WTC11 (cell line): Measurements from ENCODE around the gene ARG2.

Source experiments
- SMAD3 ChIP-seq: sonication (generic); formaldehyde crosslinking; IDR thresholded peaks from 2 replicates; pipeline ENCODE4 v1.8.0; 2022; ENCODE audit warnings: missing genetic modification reagents, mild to moderate bottlenecking, borderline replicate concordance
- SP1 ChIP-seq: sonication (generic); formaldehyde crosslinking; conservative IDR thresholded peaks from 2 replicates; pipeline ENCODE4 v1.8.1; 2022; ENCODE audit warnings: missing genetic modification reagents
- ZNF219 ChIP-seq: sonication (generic); formaldehyde crosslinking; IDR thresholded peaks from 2 replicates; pipeline ENCODE4 v1.8.0; 2023; ENCODE audit warnings: missing genetic modification reagents, mild to moderate bottlenecking, borderline replicate concordance
- TF ChIP-seq, protein P1 (sequence below): fragments of 200-600 bp; IDR thresholded peaks from 2 replicates; pipeline ENCODE4 v1.8.0; 2022; ENCODE audit warnings: antibody characterized with exemption
- TF ChIP-seq, protein P2 (sequence below): sonication (generic); formaldehyde crosslinking; IDR thresholded peaks from 2 replicates; pipeline ENCODE4 v1.8.1; 2023; ENCODE audit warnings: mild to moderate bottlenecking, missing genetic modification reagents
- TF ChIP-seq, protein P3 (sequence below): sonication (generic); formaldehyde crosslinking; IDR thresholded peaks from 2 replicates; pipeline ENCODE4 v1.8.0; 2023; ENCODE audit warnings: missing genetic modification reagents, mild to moderate bottlenecking, borderline replicate concordance

DNA sequence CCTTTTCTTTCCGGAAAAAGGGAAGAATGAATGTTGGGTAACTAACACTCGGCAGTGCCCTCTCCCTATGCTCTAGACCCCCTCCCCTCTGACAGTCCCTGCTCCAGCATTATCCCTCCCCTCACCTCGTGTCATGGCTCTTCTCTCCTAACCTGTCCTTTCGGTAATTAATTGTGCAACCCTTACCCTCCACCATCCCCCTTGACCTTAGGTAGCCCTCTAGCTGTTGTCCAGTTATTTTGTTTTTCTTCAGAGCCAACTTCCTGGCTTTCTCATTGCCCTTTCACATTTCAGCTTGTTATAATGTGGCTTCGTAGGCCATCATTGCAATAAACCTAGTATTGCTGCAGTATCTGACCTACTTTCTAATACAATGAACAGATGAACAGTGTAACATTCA lies 11.2 kb downstream of the ARG2 start:
- TF ChIP-seq, protein P1, sequence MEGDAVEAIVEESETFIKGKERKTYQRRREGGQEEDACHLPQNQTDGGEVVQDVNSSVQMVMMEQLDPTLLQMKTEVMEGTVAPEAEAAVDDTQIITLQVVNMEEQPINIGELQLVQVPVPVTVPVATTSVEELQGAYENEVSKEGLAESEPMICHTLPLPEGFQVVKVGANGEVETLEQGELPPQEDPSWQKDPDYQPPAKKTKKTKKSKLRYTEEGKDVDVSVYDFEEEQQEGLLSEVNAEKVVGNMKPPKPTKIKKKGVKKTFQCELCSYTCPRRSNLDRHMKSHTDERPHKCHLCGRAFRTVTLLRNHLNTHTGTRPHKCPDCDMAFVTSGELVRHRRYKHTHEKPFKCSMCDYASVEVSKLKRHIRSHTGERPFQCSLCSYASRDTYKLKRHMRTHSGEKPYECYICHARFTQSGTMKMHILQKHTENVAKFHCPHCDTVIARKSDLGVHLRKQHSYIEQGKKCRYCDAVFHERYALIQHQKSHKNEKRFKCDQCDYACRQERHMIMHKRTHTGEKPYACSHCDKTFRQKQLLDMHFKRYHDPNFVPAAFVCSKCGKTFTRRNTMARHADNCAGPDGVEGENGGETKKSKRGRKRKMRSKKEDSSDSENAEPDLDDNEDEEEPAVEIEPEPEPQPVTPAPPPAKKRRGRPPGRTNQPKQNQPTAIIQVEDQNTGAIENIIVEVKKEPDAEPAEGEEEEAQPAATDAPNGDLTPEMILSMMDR, result no peak
- TF ChIP-seq, protein P2, sequence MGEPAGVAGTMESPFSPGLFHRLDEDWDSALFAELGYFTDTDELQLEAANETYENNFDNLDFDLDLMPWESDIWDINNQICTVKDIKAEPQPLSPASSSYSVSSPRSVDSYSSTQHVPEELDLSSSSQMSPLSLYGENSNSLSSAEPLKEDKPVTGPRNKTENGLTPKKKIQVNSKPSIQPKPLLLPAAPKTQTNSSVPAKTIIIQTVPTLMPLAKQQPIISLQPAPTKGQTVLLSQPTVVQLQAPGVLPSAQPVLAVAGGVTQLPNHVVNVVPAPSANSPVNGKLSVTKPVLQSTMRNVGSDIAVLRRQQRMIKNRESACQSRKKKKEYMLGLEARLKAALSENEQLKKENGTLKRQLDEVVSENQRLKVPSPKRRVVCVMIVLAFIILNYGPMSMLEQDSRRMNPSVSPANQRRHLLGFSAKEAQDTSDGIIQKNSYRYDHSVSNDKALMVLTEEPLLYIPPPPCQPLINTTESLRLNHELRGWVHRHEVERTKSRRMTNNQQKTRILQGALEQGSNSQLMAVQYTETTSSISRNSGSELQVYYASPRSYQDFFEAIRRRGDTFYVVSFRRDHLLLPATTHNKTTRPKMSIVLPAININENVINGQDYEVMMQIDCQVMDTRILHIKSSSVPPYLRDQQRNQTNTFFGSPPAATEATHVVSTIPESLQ, result no peak
- no peak for TF ChIP-seq SP1 (CRISPR knock-in tag)
- TF ChIP-seq SMAD3 (CRISPR knock-in tag), result no peak
- no peak for TF ChIP-seq ZNF219 (CRISPR knock-in tag)
- TF ChIP-seq, protein P3, sequence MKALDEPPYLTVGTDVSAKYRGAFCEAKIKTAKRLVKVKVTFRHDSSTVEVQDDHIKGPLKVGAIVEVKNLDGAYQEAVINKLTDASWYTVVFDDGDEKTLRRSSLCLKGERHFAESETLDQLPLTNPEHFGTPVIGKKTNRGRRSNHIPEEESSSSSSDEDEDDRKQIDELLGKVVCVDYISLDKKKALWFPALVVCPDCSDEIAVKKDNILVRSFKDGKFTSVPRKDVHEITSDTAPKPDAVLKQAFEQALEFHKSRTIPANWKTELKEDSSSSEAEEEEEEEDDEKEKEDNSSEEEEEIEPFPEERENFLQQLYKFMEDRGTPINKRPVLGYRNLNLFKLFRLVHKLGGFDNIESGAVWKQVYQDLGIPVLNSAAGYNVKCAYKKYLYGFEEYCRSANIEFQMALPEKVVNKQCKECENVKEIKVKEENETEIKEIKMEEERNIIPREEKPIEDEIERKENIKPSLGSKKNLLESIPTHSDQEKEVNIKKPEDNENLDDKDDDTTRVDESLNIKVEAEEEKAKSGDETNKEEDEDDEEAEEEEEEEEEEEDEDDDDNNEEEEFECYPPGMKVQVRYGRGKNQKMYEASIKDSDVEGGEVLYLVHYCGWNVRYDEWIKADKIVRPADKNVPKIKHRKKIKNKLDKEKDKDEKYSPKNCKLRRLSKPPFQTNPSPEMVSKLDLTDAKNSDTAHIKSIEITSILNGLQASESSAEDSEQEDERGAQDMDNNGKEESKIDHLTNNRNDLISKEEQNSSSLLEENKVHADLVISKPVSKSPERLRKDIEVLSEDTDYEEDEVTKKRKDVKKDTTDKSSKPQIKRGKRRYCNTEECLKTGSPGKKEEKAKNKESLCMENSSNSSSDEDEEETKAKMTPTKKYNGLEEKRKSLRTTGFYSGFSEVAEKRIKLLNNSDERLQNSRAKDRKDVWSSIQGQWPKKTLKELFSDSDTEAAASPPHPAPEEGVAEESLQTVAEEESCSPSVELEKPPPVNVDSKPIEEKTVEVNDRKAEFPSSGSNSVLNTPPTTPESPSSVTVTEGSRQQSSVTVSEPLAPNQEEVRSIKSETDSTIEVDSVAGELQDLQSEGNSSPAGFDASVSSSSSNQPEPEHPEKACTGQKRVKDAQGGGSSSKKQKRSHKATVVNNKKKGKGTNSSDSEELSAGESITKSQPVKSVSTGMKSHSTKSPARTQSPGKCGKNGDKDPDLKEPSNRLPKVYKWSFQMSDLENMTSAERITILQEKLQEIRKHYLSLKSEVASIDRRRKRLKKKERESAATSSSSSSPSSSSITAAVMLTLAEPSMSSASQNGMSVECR (CRISPR knock-in tag), result no peak
